ENCODE results near the gene POU2AF3. TPM values are rescaled to one million over a fixed set of nuclear protein-coding genes. Genes with fewer than 3 reads are reported as not detected.
"Not testable (repeated sequence)": the region's sequence is repeated elsewhere in the genome, so short reads cannot be mapped to it uniquely, and the experiment has no call there.

Gene POU2AF3, protein sequence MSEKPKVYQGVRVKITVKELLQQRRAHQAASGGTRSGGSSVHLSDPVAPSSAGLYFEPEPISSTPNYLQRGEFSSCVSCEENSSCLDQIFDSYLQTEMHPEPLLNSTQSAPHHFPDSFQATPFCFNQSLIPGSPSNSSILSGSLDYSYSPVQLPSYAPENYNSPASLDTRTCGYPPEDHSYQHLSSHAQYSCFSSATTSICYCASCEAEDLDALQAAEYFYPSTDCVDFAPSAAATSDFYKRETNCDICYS
- total RNA-seq = not detected in 2 replicates

DNA sequence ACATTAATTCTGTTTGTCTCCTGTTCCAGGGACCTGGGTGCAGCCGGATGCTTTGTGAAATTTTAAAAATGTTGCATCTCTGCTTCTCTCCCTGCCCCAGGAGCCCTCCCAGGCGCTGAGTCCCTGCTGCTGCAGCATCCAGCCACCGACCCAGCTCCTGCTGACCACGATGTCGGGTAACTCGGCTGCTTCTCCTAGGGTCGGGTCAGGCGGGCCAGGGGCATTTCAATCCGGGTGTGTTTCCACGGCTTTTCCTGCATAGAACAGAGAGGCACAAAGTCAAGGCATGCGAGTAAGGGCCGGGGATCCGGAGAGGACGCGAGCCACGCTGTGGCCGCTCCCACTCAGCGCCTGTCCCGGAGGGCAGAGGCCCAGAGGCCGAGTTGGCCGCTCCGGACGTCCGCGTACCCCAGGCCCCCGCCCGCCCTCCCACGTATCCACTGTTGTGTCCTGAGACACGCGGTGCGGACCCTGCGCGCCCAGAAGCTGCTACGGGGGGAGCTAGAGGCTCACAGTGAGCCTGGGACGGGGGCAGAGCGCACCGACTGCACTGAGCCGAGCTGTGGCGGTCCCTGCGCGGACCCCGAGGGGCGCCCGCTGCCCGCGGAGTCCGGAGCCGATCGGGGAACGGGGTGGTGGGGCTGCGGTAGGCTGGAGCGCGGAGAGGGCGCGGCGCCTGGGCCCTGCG, at the start of gene POU2AF3:
Gene POU2AF3 (plus strand): TSS at position 134 of the 688 bp plus-strand sequence. CDS start 36 bp downstream, at position 170.
- DNase-seq (ENCODE audit: low read depth in 2 of 2) = no peak

DNA sequence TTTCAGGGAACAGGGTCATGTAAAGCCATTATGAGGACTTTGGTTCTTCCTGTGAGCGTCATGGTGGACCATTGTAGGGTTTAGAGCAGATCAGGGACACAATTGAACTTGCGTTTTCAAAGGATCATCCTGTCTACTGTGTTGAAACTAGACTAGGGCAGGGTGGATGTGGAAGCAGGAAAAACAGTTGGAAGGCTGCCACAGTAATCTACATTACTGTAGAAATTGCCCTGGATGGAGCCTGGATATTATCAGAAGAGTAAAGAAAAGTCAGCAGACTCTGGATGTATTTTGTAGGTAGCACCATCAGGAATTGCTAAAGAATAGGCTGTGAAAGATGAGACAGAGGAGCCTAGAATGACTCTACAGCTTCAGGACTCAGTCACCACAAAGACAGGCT, 47.4 kb upstream of the POU2AF3 start:
- peak in 1 of 2 donors; percentile 4 for DNase-seq (ENCODE audit: low read depth in 2 of 2)

DNA sequence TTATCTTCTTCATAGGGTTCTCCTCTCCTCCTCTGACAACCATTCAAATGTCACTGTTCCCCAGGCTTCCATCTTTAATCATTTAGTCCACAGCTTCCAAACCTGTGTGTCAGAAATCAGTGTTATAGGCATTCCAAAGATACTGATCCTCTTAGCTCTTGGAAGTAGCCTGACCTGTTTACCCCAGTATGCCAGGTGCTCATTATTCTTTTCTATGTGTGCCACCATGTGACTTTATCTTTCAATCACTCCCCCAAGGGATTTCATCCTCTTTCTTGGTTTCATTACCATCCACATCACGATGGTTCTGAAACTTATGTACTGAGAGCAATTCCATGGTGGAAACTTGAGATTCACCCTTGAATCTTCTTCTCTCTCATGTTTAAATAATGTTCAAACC, 45.2 kb upstream of the POU2AF3 start:
- no peak for DNase-seq (ENCODE audit: low read depth in 2 of 2)

DNA sequence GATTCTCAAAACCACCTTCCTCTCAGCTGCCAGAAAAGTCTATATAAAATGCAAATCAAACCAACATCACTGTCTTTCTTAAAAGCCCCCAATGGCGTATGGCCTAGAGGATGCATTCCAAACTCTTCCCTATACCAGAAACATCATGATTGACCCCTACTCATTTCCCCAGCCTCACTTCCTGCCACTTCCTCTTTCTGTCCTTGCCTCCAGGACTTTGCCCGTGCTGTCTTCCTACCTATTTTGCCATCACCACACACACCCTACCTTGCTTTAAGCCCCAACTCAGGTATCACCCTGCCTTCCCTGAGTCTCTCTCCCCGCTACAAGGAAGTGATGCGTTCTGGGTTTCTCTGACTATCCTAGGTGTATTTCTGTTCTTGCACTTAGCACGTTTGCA, 44.7 kb upstream of the POU2AF3 start:
- no peak for DNase-seq (ENCODE audit: low read depth in 2 of 2)

DNA sequence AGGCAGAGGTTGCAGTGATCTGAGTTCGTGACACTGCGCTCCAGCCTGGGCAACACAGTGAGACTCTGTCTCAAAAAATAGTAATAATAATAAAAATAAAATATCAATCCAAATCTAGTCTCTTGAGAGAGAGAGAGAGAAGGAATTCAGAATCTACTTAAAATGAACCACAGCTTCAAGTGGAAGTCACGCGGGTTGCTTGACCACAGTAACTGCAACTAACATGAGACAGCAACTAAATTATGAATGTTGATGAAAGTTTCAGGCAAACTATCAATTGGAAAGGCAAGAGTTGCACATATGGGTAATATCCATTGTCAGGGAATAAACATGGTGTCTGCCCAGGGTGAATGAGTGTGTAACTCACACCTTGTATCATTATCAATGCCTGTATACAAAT, 40.3 kb upstream of the POU2AF3 start:
- DNase-seq (ENCODE audit: low read depth in 2 of 2) = no peak

DNA sequence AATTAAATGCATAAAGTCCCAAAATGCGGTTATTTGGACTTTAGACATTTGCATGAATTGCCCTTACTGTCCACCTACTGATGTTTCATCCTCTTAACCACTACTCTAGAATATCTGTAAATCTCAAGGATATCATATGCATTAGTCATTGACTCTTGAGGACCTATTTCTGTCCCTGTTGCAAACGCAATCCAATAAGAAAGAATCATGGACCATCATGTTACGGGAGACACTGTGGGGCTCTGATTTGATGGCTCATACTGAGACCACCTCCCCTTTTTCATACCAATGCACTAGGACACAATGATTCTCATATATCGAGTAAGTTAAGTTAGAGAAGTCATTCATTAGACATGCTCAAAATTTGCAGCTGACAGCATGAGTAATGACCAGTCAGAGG, 38.5 kb upstream of the POU2AF3 start:
- DNase-seq (ENCODE audit: low read depth in 2 of 2) = no peak

DNA sequence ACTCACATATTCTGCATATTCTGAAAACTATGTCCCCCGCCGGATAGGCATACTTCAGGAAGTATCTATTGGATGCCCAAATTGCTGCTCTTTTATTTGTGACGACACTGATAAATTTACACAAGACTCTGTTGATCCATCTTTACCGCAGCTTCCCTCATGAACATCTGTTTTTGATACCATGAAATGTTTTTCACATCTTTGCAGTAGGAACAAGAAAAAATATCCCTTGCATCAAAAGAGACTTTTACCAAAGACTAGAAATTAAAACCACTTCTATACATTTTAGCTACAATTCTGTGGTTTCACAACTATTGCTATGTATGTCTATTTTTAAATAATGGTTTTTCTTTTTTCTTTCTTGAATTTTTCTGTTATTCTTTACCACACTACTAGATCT, 37.5 kb upstream of the POU2AF3 start:
- DNase-seq (ENCODE audit: low read depth in 2 of 2) = no peak

DNA sequence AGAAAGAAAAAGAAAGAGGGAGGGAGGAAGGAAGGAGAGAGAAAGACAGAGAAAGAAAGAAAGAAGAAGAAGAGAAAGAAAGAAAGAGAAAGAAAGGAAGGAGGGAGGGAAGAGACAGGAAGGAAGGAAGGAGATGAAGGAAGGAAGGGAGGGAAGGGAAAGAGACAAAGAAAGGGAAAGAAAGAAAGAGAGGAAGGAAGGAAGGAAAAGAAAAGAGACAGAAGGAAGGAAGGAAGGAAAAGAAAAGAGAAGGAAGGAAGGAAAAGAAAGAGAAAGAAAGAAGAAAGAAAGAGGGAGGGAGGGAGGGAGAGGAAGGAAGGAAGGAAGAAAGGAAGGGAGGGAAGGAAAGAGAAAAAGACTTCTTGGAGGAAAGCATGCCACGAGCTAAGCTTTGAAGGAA, 33.7 kb upstream of the POU2AF3 start:
- DNase-seq (ENCODE audit: low read depth in 2 of 2) = no peak

DNA sequence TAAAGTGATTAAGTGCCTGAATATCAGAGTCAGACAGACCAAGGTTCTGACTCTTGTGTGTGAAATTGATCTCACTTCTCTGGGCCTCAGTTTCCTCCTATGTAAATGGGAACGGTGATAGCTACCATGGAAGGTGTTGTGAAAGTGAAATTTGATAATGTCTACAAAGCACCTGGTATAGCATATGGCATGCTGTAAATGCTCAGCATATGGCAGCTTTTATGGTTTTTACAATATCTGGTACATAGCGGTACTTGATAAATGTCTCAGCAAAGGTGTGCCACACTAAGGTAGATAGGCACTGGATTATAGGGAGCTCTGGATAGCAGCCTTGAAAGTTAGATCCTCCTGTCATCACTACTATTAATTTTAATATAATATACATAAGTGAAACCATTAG, 32.9 kb upstream of the POU2AF3 start:
- no peak for DNase-seq (ENCODE audit: low read depth in 2 of 2)

DNA sequence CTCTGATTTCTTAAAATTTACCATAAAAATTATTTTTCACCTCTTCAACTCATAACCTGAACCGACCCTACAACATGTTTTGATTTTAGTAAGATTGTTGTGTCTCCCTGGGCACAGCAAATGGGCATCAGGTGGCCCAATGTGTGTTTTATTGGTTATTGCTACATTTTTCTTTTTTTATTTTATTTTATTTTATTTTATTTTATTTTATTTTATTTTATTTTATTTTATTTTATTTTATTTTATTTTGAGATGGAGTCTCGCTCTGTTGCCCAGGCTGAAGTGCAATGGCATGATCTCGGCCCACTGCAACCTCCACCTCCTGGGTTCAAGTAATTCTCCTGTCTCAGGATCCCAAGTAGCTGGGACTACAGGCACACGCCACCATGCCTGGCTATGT, 30.0 kb upstream of the POU2AF3 start:
- DNase-seq (ENCODE audit: low read depth in 2 of 2) = not testable (repeated sequence)

DNA sequence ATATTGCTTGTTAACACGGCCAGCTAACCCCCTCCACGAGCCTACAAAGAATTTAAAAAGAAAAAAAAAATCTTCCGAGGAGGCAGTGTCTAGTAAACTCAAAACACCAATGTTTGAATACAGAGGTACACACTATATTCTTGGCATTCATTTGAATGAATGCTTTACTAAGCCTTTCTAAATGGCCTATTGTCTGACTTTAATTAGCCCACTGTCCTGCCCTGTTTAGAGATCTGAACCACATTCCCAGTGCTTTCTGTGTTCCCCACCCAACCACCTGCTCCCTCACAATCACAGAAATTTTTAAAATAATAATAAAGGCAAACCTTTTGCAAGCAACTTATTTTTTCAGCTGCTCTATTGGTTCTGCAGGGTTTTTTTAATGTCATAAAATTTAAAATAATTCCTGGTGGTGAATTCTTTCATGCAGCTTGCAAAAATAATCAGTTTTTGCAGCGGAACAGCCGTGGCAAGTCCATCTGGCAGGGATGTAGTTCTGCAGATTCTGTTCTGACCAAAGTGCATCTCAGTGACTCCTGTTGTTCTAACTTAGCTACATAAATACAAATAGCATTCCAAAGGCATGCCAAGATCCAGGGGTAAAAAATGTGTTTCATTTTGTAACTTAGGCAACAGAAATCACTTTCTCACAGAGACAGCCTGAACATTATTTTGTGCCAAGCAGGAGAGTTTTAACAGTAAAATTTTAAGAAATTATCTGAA, 29.0 kb upstream of the POU2AF3 start:
- DNase-seq (ENCODE audit: low read depth in 2 of 2) = no peak

DNA sequence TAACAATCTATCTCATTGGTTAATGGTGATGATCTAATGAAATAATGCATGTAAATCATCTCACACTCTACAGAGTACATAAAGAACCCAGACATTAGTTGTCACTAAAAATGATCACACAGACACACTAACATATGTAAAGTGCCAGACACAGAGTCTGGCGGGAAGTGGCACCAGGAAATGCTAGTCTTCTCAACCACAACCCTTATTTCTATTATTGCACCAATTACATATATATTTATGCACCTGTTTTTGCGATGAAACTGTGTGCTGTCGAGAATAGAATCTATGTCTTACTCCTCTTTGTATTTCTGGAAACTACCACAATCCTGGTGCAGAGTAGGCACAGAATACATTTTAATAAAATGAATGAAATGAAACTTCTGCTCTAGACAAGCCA, 25.9 kb upstream of the POU2AF3 start:
- no peak for DNase-seq (ENCODE audit: low read depth in 2 of 2)

DNA sequence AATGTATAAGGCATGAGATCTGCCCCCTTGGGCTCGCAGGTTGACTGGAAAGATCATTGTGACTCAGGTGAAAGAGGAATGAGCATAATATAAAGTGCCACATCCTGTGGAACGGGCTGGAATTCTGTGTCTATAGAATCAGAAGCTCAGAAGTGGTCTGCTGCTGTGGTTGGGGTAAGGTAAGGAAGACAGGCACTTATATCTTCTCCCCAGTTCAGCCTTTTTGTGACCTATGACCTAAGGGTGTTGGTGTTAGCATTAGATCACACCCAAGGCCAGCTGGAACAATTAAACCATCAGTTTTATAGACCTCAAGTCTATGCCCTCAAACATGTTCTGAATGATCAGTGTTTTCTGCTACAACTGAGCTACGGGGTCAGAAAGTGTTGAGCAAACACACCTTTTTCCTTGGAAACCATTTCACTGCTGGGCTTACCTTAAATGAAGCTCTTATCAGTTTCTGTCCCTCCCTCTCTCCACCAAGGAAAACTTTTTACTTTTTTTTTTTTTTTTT, 15.7 kb upstream of the POU2AF3 start:
- no peak for DNase-seq (ENCODE audit: low read depth in 2 of 2)

DNA sequence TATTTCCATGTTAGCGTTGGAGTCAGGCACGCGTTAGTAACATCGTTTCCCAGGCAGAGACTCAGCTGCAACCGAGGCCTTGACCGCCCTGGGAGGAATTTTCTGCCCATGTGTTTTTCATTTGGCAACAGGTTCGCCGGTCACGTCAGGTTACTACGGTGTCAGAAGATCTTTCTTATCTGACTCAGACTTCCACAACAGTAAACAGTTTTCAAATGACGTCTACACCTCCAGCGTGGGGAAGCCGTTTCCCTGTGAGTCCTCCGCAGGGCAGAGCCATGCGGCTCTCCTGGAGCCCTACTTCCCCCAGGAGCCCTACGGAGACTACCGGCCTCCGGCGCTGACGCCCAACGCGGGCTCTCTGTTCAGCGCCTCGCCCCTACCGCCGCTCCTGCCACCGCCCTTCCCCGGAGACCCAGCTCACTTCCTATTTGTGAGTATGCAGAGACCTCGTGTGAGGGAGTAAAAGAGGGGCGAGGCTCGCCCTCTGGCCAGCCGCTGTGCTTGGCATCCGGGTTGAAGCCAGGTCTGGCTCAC, 14.3 kb upstream of the POU2AF3 start:
- DNase-seq (ENCODE audit: low read depth in 2 of 2) = peak in 1 of 2 donors; percentile 48

DNA sequence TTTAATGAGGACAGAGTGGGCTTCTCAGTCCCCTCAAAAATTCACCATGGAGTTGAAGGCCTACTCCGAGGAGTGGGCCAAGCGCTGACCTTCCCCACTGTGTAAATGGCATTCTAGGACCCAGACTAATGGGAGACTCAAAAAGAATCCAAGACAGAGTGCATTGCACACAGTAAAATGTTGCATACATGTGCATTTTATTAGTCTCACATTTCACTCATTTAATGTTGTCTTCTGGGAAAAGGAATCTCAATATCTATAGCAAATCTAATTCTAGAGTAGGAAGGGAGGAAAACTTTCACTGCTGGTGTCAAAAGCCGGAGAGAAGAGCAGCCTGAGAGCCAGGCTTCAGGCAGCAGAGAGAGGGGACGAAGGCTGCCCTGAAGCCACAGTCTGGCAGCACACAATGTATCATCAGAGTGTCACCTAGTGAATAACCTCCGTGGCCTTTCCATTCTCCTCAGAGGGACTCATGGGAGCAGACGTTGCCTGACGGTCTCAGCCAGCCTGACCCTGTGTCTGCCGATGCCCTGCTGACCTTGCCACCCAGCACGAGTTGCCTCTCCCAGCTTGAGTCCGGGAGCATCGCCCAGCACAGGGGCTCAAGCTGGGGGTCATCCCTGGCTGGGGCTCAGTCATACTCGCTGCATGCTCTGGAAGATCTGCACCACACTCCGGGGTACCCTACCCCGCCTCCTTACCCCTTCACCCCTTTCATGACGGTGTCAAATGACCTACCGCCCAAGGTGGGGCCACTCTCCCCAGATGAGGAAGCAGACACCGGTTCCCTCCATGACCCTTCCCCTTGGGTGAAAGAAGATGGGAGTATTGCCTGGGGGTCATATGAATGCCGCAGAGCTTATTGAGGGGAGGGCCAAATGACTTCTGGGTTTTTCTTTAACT, 12.9 kb upstream of the POU2AF3 start:
- no peak for DNase-seq (ENCODE audit: low read depth in 2 of 2)

DNA sequence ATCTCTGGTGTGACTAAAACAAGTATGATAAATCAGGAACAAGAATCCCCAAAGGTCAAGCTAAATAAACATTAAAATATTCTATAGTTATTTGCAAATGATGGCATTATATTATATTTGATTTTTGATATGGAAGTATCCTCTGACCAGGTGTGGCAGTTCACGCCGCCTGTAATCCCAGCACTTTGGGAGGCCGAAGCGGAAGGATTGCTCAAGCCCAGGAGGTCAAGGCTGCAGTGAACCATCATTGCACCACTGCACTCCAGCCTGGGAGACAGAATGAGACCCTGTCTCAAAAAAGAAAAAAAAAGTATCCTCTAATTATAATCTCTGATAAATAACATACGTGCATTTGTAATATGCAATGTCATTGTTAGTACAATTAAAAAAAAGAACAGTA, 6.6 kb upstream of the POU2AF3 start:
- no peak for DNase-seq (ENCODE audit: low read depth in 2 of 2)

DNA sequence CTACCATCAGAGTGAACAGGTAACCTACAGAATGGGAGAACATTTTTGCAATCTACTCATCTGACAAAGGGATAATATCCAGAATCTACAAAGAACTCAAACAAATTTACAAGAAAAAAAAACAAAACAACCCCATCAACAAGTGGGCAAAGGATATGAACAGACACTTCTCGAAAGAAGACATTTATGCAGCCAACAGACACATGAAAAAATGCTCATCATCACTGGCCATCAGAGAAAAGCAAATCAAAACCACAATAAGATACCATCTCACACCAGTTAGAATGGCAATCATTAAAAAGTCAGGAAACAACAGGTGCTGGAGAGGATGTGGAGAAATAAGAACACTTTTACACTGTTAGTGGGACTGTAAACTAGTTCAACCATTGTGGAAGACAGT, 5.9 kb upstream of the POU2AF3 start:
- DNase-seq (ENCODE audit: low read depth in 2 of 2) = not testable (repeated sequence)

DNA sequence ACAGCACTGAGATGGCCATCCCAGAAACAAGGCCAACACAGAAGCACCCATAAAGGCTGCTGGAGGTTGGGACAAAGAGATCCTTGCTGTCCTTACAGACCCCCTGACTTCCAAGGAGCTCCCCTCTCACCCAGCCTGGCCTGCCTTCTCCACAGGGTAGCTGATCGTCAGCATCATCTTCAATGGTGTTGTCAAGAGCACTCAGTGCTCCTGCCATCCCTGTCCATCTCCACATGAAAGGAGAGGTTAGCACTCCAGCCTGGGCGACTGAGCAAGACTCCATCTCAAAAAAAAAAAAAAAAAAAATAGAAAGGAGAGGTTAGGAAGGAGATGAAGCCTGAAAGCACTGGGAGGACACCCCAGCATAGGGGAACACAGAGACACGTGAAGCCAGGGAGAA, 2.1 kb upstream of the POU2AF3 start:
- no peak for DNase-seq (ENCODE audit: low read depth in 2 of 2)

DNA sequence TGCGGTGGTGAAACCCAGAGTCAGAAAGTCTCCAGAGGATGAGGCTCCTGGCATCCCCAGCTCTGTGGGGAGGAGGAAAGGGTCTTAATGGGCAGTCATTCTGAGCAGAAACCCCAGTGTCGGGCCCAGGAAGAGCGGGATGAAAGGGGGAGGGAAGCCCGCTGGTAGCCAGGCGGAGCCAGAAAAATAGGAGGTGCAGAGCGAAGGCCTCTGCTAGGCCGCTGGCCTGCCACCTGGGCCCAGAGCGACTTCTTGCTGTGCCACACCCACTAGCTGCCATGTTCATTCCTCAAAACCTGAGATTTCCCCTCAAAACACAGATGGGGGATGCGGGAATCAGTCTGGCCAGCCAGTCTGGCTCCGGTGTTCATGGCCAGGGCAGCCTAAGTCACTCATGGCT, 650 bp upstream of the POU2AF3 start:
- no peak for DNase-seq (ENCODE audit: low read depth in 2 of 2)

DNA sequence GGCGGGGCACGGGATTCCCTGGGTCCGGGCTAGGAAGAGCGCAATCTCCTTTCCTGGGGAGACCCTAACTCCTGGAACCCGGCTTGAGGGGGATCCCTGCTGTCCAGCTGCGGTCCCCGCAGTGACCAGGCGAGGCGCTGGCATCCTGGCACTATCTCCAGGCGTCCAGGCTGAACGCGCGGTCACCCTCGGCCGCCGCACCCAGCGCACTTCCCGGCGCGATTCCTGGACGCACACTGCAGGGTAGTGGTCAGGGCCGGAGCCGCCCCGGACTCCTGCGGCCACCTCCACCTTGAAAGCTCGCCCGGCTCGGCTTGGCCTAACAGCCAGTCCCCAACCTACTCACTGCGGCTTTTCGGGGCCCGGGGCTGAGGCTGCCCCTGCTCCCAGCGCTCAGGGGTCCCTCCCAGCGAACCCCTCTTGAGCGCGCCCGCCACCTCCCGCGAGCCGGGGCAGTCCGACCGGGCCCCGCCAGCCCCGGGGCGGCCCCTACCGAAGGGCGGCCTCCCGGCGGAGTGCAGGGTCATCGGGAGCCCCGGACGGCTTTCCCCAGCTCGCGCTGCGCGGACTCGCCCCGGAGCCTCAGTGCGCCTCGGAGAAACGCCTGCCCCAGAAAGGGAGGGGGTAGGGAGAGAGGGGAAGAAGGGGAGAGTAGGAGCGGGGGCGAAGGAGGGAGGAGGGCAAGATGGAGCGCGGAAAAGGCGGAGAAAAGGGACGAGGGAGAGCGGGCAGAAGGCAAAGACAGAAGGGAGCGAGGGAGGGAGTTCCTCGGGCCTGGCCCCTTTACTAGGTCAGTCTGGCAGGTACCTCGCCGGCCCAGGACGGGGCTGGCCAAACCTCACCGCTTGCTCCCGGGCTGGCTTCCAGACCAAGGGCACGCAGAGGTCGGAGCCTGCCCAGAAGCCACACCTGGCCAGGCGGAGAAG, 1.0 kb downstream of the POU2AF3 start:
- peak; percentile 28 to 29 for DNase-seq (ENCODE audit: low read depth in 2 of 2)

All from lung microvascular endothelial cell (primary cell).